ENCODE results near the gene SMARCB1. TPM values are rescaled to one million over a fixed set of nuclear protein-coding genes. Genes with fewer than 3 reads are reported as not detected.

The SMARCB1 gene
- total and polyA plus RNA-seq, 2 donors (not counting 3 experiments of a cell fraction or from before 2014, with no cell fraction given), result 113 to 148 TPM

DNA sequence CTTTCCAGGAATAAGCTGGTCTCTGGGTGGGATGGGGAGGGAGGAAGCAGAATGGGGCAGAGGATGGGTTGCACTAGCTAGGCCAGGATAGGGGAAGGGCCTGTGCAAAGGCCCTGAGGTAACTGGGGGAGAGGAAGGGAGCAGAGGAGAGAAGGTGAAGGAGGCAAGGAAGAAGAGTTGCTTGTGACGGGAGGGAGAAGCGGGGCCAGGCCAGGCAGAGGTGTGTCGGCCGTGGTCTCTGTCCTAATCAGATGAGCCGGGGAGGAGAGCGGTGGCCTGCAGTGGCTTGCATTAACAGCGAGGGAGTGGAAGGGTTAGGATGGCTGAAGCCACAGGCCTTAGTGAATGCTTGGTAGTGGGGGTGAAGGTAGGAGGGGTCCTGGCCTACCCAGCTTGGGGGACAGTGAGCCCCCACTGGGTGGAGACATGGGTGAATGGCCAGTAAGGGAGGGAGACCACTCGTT lies 58.0 kb downstream of the SMARCB1 start:
- no peak overlapping the region for H3K4me2 ChIP-seq (ENCODE audit: insufficient read depth, low read length)
- TF ChIP-seq EZH2 (IDR thresholded peaks at IDR 0.05; ENCODE audit: borderline replicate concordance, low read depth, low read length, severe bottlenecking) (no peak), GATA2 (IDR thresholded peaks at IDR 0.05; ENCODE audit: insufficient read depth, insufficient read length, low read depth, low read length) (no peak), FOS (IDR thresholded peaks at IDR 0.05; ENCODE audit: borderline replicate concordance, insufficient read depth, low read length) (no peak), POLR2A (IDR thresholded peaks at IDR 0.05; ENCODE audit: low read depth, low read length) (no peak), POLR2AphosphoS5 (IDR thresholded peaks at IDR 0.05; ENCODE audit: insufficient read depth, low read depth, low read length) (no peak), MYC (IDR thresholded peaks at IDR 0.05; ENCODE audit: low read depth, low read length) (no peak), JUN (IDR thresholded peaks at IDR 0.05; ENCODE audit: borderline replicate concordance, insufficient read depth, insufficient read length, low read depth) (no peak)
- TF ChIP-seq, protein P1, sequence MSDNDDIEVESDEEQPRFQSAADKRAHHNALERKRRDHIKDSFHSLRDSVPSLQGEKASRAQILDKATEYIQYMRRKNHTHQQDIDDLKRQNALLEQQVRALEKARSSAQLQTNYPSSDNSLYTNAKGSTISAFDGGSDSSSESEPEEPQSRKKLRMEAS (IDR thresholded peaks at IDR 0.05; ENCODE audit: insufficient read depth, insufficient read length), result no peak
- TF ChIP-seq, protein P2, sequence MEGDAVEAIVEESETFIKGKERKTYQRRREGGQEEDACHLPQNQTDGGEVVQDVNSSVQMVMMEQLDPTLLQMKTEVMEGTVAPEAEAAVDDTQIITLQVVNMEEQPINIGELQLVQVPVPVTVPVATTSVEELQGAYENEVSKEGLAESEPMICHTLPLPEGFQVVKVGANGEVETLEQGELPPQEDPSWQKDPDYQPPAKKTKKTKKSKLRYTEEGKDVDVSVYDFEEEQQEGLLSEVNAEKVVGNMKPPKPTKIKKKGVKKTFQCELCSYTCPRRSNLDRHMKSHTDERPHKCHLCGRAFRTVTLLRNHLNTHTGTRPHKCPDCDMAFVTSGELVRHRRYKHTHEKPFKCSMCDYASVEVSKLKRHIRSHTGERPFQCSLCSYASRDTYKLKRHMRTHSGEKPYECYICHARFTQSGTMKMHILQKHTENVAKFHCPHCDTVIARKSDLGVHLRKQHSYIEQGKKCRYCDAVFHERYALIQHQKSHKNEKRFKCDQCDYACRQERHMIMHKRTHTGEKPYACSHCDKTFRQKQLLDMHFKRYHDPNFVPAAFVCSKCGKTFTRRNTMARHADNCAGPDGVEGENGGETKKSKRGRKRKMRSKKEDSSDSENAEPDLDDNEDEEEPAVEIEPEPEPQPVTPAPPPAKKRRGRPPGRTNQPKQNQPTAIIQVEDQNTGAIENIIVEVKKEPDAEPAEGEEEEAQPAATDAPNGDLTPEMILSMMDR (IDR thresholded peaks at IDR 0.05; ENCODE audit: extremely low read depth in 1 of 2, insufficient read depth in 1 of 2, low read depth in 1 of 2, low read length in 2 of 2), result no peak
- DNase-seq (ENCODE audit: low read depth, low spot score) (no peak), FAIRE-seq (no peak)
- no peaks in the 10 kb centered on the region for H3K9me3 ChIP-seq (replicated peaks; ENCODE audit: control insufficient read depth, insufficient read depth, low read length)
- dilution Hi-C loops (cut with MboI; ENCODE audit: extremely low pct_ligation_motif_present, low sequenced_read_pairs), result no loop called here
- H3K36me3 ChIP-seq (ENCODE audit: control insufficient read depth in 2 of 2, extremely low read depth in 1 of 2, insufficient read depth in 2 of 2, low read length in 2 of 2), result no peaks in the 10 kb centered on the region
- H3K9ac ChIP-seq (replicated peaks; ENCODE audit: extremely low read depth, insufficient read depth, low read length), result no peak overlapping the region
- no TSS peak for BruUV-seq (replicated peaks)
- no peaks in the 10 kb centered on the region for H3K9me1 ChIP-seq (replicated peaks; ENCODE audit: control insufficient read depth, extremely low read depth, insufficient read depth, low read length)
- peaks cover 8% of the 10 kb centered on the region for H3K4me1 ChIP-seq (ENCODE audit: control insufficient read depth, extremely low read depth, insufficient read depth, low read length)
- no peak overlapping the region for H3K27ac ChIP-seq (ENCODE audit: insufficient read depth, low read depth, low read length)
- H3K79me2 ChIP-seq (ENCODE audit: control insufficient read depth, insufficient read depth, low read length), result no peaks in the 10 kb centered on the region
- intact Hi-C loops (cut with micrococcal nuclease), result loop anchor here (1.0 to 5.0 kb wide), 4 partner anchors 73 to 302 kb away; no protein-coding TSS in a partner anchor
- no peak overlapping the region for H3K4me3 ChIP-seq (replicated peaks in 1 of 3; ENCODE audit: insufficient read depth in 1 of 3, low read depth in 1 of 3, low read length in 3 of 3)
- peaks cover 0 to 2% of the 10 kb centered on the region in 2 experiments for H3K27me3 ChIP-seq (ENCODE audit: control insufficient read depth in 2 of 2, insufficient read depth in 2 of 2, low read length in 2 of 2)
- ChIA-PET POLR2A (no interaction called here), CTCF (interaction anchor here (1.0 to 3.1 kb wide), 4 partner anchors 13 to 76 kb away, joined by 3 to 17 read pairs (median 4); partner anchors contain the start of gene SLC2A11)
- no peak overlapping the region for H2AFZ ChIP-seq (ENCODE audit: low read depth, low read length)
- H4K20me1 ChIP-seq (replicated peaks; ENCODE audit: control insufficient read depth, extremely low read depth, insufficient read depth, low read length), result no peaks in the 10 kb centered on the region

Measured in endothelial cell of umbilical vein (primary cell).